ENCODE measurements around the gene ASS1. TPM values are rescaled to one million over a fixed set of nuclear protein-coding genes. Genes with fewer than 3 reads are reported as not detected.

The ASS1 gene
- total RNA-seq, 1 experiment from 2014 or later, result 5.8 TPM

- no peaks in the 10 kb centered on the region for H3K9me3 ChIP-seq (ENCODE audit: low read depth, low read length, poor library complexity, severe bottlenecking)
- H3K36me3 ChIP-seq (ENCODE audit: insufficient read depth, low read length, poor library complexity, severe bottlenecking), result no peaks in the 10 kb centered on the region
- no peak overlapping the region for H3K4me3 ChIP-seq (ENCODE audit: low read depth, low read length, poor library complexity, severe bottlenecking)
- no TSS peak for BruUV-seq (replicated peaks)
- ChIA-PET CTCF (no interaction called here), POLR2A (ENCODE audit: low non-redundant PET) (no interaction called here)
- no peak overlapping the region for H3K27ac ChIP-seq (ENCODE audit: low read depth, low read length, poor library complexity, severe bottlenecking)
- intact Hi-C loops (cut with micrococcal nuclease; ENCODE audit: unreplicated experiment), result no loop called here
- H3K27me3 ChIP-seq (replicated peaks; ENCODE audit: insufficient read depth, low read depth, low read length, poor library complexity), result peaks cover 20% of the 10 kb centered on the region
- no peak for DNase-seq (ENCODE audit: low spot score)
- TF ChIP-seq EZH2 (IDR thresholded peaks at IDR 0.05; ENCODE audit: borderline replicate concordance, low read depth, low read length, poor library complexity, severe bottlenecking) (no peak), CTCF (conservative IDR thresholded peaks at IDR 0.05; ENCODE audit: low read depth, low read length) (no peak)
- H3K4me1 ChIP-seq (ENCODE audit: insufficient read depth, low read length, poor library complexity, severe bottlenecking), result no peaks in the 10 kb centered on the region
Measured at GRCh38 chr9:130409246-130409645, 35.5 kb upstream of the ASS1 start.

GRCh38 chr9:130410443-130410842, 34.3 kb upstream of the ASS1 start:
- H3K4me1 ChIP-seq (ENCODE audit: insufficient read depth, low read length, poor library complexity, severe bottlenecking), result no peaks in the 10 kb centered on the region
- H3K27me3 ChIP-seq (replicated peaks; ENCODE audit: insufficient read depth, low read depth, low read length, poor library complexity), result peaks cover 23% of the 10 kb centered on the region
- H3K9me3 ChIP-seq (ENCODE audit: low read depth, low read length, poor library complexity, severe bottlenecking), result no peaks in the 10 kb centered on the region
- ChIA-PET CTCF (no interaction called here), POLR2A (ENCODE audit: low non-redundant PET) (no interaction called here)
- BruUV-seq (replicated peaks), result no TSS peak
- no peak for DNase-seq (ENCODE audit: low spot score)
- intact Hi-C loops (cut with micrococcal nuclease; ENCODE audit: unreplicated experiment), result no loop called here
- no peak overlapping the region for H3K27ac ChIP-seq (ENCODE audit: low read depth, low read length, poor library complexity, severe bottlenecking)
- TF ChIP-seq EZH2 (IDR thresholded peaks at IDR 0.05; ENCODE audit: borderline replicate concordance, low read depth, low read length, poor library complexity, severe bottlenecking) (no peak), CTCF (conservative IDR thresholded peaks at IDR 0.05; ENCODE audit: low read depth, low read length) (no peak)
- H3K36me3 ChIP-seq (ENCODE audit: insufficient read depth, low read length, poor library complexity, severe bottlenecking), result no peaks in the 10 kb centered on the region
- no peak overlapping the region for H3K4me3 ChIP-seq (ENCODE audit: low read depth, low read length, poor library complexity, severe bottlenecking)

- Histone ChIP-seq H3K4me1 (ENCODE audit: insufficient read depth, low read length, poor library complexity, severe bottlenecking) (no peaks in the 10 kb centered on the region), H3K4me3 (ENCODE audit: low read depth, low read length, poor library complexity, severe bottlenecking) (no peak overlapping the region), H3K9me3 (ENCODE audit: low read depth, low read length, poor library complexity, severe bottlenecking) (no peaks in the 10 kb centered on the region), H3K27me3 (replicated peaks; ENCODE audit: insufficient read depth, low read depth, low read length, poor library complexity) (peaks cover 31% of the 10 kb centered on the region), H3K27ac (ENCODE audit: low read depth, low read length, poor library complexity, severe bottlenecking) (no peak overlapping the region), H3K36me3 (ENCODE audit: insufficient read depth, low read length, poor library complexity, severe bottlenecking) (no peaks in the 10 kb centered on the region)
- no peak for TF ChIP-seq CTCF (conservative IDR thresholded peaks at IDR 0.05; ENCODE audit: low read depth, low read length)
- TF ChIP-seq EZH2 (IDR thresholded peaks at IDR 0.05; ENCODE audit: borderline replicate concordance, low read depth, low read length, poor library complexity, severe bottlenecking), result no peak
- BruUV-seq (replicated peaks), result no TSS peak
- intact Hi-C loops (cut with micrococcal nuclease; ENCODE audit: unreplicated experiment), result no loop called here
- ChIA-PET CTCF (no interaction called here), POLR2A (ENCODE audit: low non-redundant PET) (no interaction called here)
- no peak for DNase-seq (ENCODE audit: low spot score)
Measured at GRCh38 chr9:130411566-130411915, 33.2 kb upstream of the ASS1 start.
